GM12878 (cell line): ENCODE data around the gene DHCR7.

ENCODE experiments used
- EZH2 ChIP-seq: IDR thresholded peaks from 2 replicates; pipeline ENCODE4 v1.6.1; 2012; ENCODE audit warnings: low read depth, mild to moderate bottlenecking, control low read depth, inconsistent platforms, low read length, borderline replicate concordance; ENCODE audit not compliant: control insufficient read depth
- IKZF1 ChIP-seq: fragments of 450-650 bp; conservative IDR thresholded peaks from 2 replicates; pipeline ENCODE4 v1.6.1; 2017; ENCODE audit warnings: antibody characterized with exemption, mild to moderate bottlenecking
- MYC ChIP-seq: IDR thresholded peaks from 2 replicates; pipeline ENCODE4 v1.6.1; 2011; ENCODE audit warnings: mild to moderate bottlenecking, low read length, moderate library complexity, inconsistent platforms; ENCODE audit not compliant: insufficient read depth, insufficient replicate concordance, insufficient read length, severe bottlenecking

GRCh38 chr11:71442880-71443279 is 5.3 kb downstream of the DHCR7 start:
- TF ChIP-seq MYC (no peak), EZH2 (no peak), IKZF1 (no peak)
